Chondrocyte (in vitro differentiated cells): ENCODE measurements around the gene GLMP. TPM values are rescaled to one million over a fixed set of nuclear protein-coding genes. Genes with fewer than 3 reads are reported as not detected.

Experiments used
- DNase-seq: peaks from one replicate; pipeline ENCODE4 v3.0.0; 2021; ENCODE audit warnings: mixed read lengths, low spot score
- H3K27ac Mint-ChIP-seq: one replicate; pipeline ENCODE4 v1.8.0; 2021; ENCODE audit warnings: mild to moderate bottlenecking, moderate library complexity, mixed read lengths; ENCODE audit not compliant: unreplicated experiment
- H3K27me3 Mint-ChIP-seq: 2 replicates; pipeline ENCODE4 v1.8.0; 2021; ENCODE audit warnings: low read depth, mixed read lengths
- H3K36me3 Mint-ChIP-seq: 2 replicates; pipeline ENCODE4 v1.8.0; 2021; ENCODE audit warnings: low read depth, mixed read lengths
- H3K4me1 Mint-ChIP-seq: 2 replicates; pipeline ENCODE4 v1.8.0; 2021; ENCODE audit warnings: low read depth, mild to moderate bottlenecking, mixed read lengths
- H3K4me3 Mint-ChIP-seq: one replicate; pipeline ENCODE4 v1.8.0; 2021; ENCODE audit warnings: mild to moderate bottlenecking, moderate library complexity, mixed read lengths; ENCODE audit not compliant: unreplicated experiment
- H3K9me3 Mint-ChIP-seq: 2 replicates; pipeline ENCODE4 v1.8.0; 2021; ENCODE audit warnings: low read depth, mixed read lengths
- CTCF ChIP-seq: fragments of 200-600 bp; sonication (generic); IDR thresholded peaks from 2 replicates; pipeline ENCODE4 v1.5.0; 2021; ENCODE audit warnings: antibody characterized with exemption, mild to moderate bottlenecking, moderate library complexity
- total RNA-seq: library from RNA; stranded (reverse); gene quantifications from 3 replicates; pipeline ENCODE4 v1.2.1, GENCODE V29; 2021

GLMP gene
- total RNA-seq, 1 donor from 2014 or later = 68.1 TPM

GRCh38 chr1:156281693-156282478 lies 13.6 kb downstream of the GLMP start:
- Mint-ChIP-seq H3K36me3 (peaks cover 12% of the 10 kb centered on the region), H3K27ac (peak overlapping the region; percentile 95), H3K4me1 (peaks cover 38% of the 10 kb centered on the region), H3K9me3 (no peaks in the 10 kb centered on the region), H3K27me3 (no peaks in the 10 kb centered on the region), H3K4me3 (peak overlapping the region; percentile 97)
- DNase-seq = peak; percentile 18
- no peak for TF ChIP-seq CTCF

DNA sequence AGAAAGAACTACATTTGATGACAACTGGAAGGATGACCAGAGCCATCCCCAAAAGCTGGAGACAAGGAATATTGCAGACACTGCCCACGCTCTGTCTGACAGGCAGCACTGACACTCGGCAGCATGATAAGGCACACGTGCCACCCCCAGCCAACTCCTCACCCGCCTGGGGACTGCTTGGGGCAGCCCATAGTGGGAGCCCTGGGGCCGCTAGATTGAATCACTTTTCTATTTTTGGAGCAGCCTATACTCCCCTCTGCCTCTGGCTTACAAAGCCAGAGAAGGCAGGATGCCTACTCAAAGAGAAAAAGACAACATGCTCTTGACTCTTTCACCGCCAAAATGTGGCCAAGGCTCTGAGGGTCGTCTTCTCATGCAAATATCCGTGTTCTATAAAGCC lies 14.2 kb downstream of the GLMP start:
- H3K9me3 Mint-ChIP-seq = no peaks in the 10 kb centered on the region
- TF ChIP-seq CTCF = peak; percentile 51
- H3K27ac Mint-ChIP-seq = peak overlapping the region; percentile 95
- H3K27me3 Mint-ChIP-seq = no peaks in the 10 kb centered on the region
- H3K4me1 Mint-ChIP-seq = peaks cover 38% of the 10 kb centered on the region
- H3K4me3 Mint-ChIP-seq = peak overlapping the region; percentile 97
- DNase-seq = peak; percentile 51
- H3K36me3 Mint-ChIP-seq = peaks cover 18% of the 10 kb centered on the region

DNA sequence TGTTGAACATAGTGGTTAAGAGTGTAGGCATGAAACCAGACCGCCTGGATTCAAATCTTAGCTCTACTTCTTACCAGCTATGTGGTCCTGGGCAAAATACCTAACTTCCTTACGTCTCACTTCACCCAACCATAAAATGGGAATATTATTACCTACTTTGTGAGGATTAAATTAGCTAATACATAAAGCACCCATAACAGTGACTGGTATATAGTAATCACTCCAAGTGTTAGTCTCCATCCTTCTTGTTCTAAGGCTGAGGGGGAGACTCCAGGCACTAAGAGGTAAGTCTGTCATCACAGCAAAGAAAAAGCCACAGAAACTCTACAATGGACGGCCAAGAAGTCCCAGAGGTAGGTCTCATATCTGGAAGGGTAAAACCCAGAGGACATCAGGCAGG lies 15.6 kb downstream of the GLMP start:
- peaks cover 25% of the 10 kb centered on the region for H3K36me3 Mint-ChIP-seq
- no peak for TF ChIP-seq CTCF
- H3K4me1 Mint-ChIP-seq = peaks cover 38% of the 10 kb centered on the region
- no peak overlapping the region for H3K4me3 Mint-ChIP-seq
- no peaks in the 10 kb centered on the region for H3K9me3 Mint-ChIP-seq
- no peak overlapping the region for H3K27ac Mint-ChIP-seq
- H3K27me3 Mint-ChIP-seq = no peaks in the 10 kb centered on the region
- no peak for DNase-seq

DNA sequence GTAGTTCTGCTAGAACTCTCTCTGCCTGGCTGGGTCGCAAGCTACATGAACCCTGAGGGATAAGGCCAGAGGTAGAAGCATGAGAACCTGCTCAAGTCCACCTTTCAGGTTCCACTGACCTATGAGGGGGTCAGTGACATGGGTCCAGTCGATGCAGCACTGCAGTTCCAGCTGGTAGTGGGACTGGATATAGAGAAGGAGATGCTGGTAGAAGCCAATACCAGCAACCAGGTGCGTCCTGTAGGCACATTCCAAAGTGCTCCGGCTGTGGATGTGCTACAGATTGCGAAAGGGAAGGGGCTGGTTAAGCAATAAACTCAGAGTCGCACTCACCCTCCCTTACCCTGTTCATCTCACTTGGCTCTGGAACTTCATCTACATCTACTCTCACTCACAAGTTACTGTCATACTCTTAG lies 18.5 kb downstream of the GLMP start:
- H3K4me1 Mint-ChIP-seq = peaks cover 20% of the 10 kb centered on the region
- no peak overlapping the region for H3K4me3 Mint-ChIP-seq
- TF ChIP-seq CTCF = no peak
- H3K27ac Mint-ChIP-seq = no peak overlapping the region
- no peaks in the 10 kb centered on the region for H3K27me3 Mint-ChIP-seq
- peak; percentile 25 for DNase-seq
- no peaks in the 10 kb centered on the region for H3K9me3 Mint-ChIP-seq
- peaks cover 47% of the 10 kb centered on the region for H3K36me3 Mint-ChIP-seq

GRCh38 chr1:156276532-156276931 lies 18.9 kb downstream of the GLMP start:
- peaks cover 15% of the 10 kb centered on the region for H3K4me1 Mint-ChIP-seq

More at GRCh38 chr1:156276532-156276931, 18.9 kb downstream of the GLMP start:
- no peaks in the 10 kb centered on the region for H3K9me3 Mint-ChIP-seq
- H3K36me3 Mint-ChIP-seq = peaks cover 50% of the 10 kb centered on the region
- no peak for TF ChIP-seq CTCF
- no peak overlapping the region for H3K4me3 Mint-ChIP-seq
- no peak for DNase-seq
- no peaks in the 10 kb centered on the region for H3K27me3 Mint-ChIP-seq
- no peak overlapping the region for H3K27ac Mint-ChIP-seq
